Hindlimb muscle (tissue), 1 donor: ENCODE results near the gene ZNF77. TPM values are rescaled to one million over a fixed set of nuclear protein-coding genes. Genes with fewer than 3 reads are reported as not detected.
"Not testable (repeated sequence)": the region's sequence is repeated elsewhere in the genome, so short reads cannot be mapped to it uniquely, and the experiment has no call there.

Experiments used
- DNase-seq: peaks from one replicate; pipeline ENCODE4 v3.0.0-alpha.2; 2013
- polyA plus RNA-seq: library from polyadenylated mRNA; unstranded; fragments of 120-200 nt; gene quantifications from one replicate; pipeline ENCODE4 v1.2.1, GENCODE V29; 2013; ENCODE audit not compliant: insufficient read length

ZNF77 gene
- polyA plus RNA-seq, 1 donor, result 4.0 TPM

DNA sequence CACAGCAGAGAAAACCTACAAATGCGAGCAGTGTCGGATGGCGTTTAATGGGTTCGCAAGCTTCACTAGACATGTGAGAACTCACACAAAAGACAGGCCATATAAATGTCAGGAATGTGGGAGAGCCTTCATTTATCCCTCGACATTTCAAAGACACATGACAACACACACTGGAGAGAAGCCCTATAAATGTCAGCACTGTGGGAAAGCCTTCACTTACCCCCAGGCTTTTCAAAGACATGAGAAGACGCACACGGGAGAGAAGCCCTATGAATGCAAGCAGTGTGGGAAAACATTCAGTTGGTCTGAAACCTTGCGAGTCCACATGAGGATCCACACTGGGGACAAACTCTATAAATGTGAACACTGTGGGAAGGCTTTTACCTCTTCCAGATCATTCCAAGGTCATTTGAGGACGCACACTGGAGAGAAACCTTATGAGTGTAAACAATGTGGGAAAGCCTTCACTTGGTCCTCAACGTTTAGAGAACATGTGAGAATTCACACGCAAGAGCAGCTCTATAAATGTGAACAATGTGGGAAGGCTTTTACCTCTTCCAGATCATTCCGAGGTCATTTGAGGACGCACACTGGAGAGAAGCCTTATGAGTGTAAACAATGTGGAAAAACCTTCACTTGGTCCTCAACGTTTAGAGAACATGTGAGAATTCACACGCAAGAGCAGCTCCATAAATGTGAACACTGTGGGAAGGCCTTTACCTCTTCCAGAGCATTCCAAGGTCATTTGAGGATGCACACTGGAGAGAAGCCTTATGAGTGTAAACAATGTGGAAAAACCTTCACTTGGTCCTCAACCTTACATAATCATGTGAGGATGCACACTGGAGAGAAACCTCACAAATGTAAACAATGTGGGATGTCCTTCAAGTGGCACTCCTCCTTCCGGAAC, 27.2 kb downstream of the ZNF77 start:
- DNase-seq, result no peak

DNA sequence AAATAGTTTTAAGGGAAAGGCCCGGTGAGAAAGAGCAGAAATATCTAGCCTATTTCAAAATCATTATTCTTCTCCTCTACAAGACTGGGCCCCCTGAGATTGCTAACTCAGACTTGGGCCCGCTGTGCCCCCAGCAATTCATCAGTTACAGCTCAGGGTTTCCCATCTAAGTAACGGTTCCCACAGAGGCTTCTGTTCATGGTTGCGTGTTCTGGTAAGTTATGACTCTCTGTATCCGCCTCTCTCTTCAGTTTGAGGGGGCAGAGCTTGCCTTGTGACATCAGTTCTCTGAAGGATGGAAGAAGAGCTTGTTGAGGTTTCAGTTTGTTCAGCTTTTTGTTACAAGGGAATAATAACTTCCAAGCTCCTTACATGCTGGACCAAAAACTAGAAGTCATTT, 32.5 kb downstream of the ZNF77 start:
- DNase-seq, result no peak

GRCh38 chr19:2906631-2907195, 38.1 kb downstream of the ZNF77 start:
- DNase-seq, result no peak

DNA sequence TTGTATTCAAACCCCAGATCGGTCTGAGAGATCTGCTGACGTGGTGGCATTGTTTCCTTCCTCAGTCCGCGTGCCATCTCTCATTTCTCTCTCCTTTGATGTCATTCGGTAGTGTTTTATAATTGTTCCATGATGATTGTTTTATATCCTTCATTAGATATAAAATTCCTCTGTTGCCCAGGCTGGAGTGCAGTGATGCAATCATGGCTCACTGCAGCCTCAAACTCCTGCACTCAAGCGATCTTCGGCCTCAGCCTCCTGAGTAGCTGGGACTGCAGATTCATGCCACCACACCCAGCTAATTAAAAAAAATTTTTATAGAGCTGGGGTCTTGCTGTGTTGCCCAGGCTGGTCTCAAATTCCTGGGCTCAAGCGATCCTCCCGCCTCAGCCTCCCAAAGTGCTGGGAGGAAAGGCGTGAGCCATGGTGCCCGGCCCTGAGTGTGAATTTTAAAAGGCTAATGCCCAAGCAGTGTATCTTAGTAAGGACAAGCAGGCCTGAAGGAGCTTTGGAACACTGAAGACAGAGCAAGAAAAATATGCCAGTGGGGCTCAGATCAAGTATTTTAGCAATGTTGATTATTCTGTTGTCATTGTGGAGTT, 38.8 kb downstream of the ZNF77 start:
- no peak for DNase-seq

- not testable (repeated sequence) for DNase-seq
Observed at GRCh38 chr19:2903326-2903725, 41.4 kb downstream of the ZNF77 start.

- DNase-seq, result no peak
Observed at GRCh38 chr19:2902590-2903218, 42.1 kb downstream of the ZNF77 start.

GRCh38 chr19:2900296-2901252, 44.2 kb downstream of the ZNF77 start, which contains the start of gene ZNF57:
ZNF57 (plus strand) TSS chr19:2900928; CDS start chr19:2901046, 118 bp downstream.
- peak; percentile 99 for DNase-seq

GRCh38 chr19:2896694-2897093, 48.1 kb downstream of the ZNF77 start:
- DNase-seq, result no peak

- DNase-seq, result not testable (repeated sequence)
Observed at GRCh38 chr19:2890531-2890930, 54.2 kb downstream of the ZNF77 start.

GRCh38 chr19:2888731-2889224, 56.0 kb downstream of the ZNF77 start:
- DNase-seq, result no peak

- DNase-seq, result peak; percentile 47
Observed at GRCh38 chr19:2887391-2887914, 57.3 kb downstream of the ZNF77 start.

DNA sequence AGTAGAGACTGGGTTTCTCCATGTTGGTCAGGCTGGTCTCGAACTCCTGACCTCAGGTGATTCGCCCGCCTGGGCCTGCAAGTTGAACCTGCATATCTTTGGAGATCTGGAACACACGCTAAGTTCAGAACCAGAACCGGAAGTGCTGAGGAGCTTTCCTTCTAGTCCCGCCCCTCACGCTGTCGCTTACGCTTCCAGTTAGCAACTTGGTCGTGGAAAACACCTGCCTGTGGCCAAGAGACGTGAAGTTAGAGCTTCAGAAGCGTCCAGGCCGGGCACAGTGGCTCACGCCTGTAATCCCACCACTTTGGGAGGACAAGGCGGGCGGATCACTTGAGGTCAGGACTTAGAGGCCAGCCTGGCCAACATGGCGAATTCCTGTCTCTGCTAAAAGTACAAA, 59.0 kb downstream of the ZNF77 start:
- DNase-seq, result no peak

GRCh38 chr19:2883686-2884439, 60.9 kb downstream of the ZNF77 start:
- no peak for DNase-seq

Other genes starting within 250 kb of the ZNF77 start
- gene GNG7, start 242.3 kb downstream of the ZNF77 start, polyA plus RNA-seq, result 2.4 TPM
- gene DIRAS1, start 223.6 kb downstream of the ZNF77 start, polyA plus RNA-seq, result 1.3 TPM
- 14.8 TPM for gene SLC39A3, start 205.0 kb downstream of the ZNF77 start, polyA plus RNA-seq
- 105 TPM for gene SGTA, start 161.7 kb downstream of the ZNF77 start, polyA plus RNA-seq
- gene THOP1, start 159.5 kb downstream of the ZNF77 start, polyA plus RNA-seq, result 54.2 TPM
- gene ZNF554, start 125.1 kb downstream of the ZNF77 start, polyA plus RNA-seq, result 7.2 TPM
- 13.3 TPM for gene ZNF555, start 103.5 kb downstream of the ZNF77 start, polyA plus RNA-seq
- gene ZNF556, start 77.6 kb downstream of the ZNF77 start, polyA plus RNA-seq, result 45.1 TPM
- 3.2 TPM for gene ZNF57, start 44.0 kb downstream of the ZNF77 start, polyA plus RNA-seq
- 0.74 TPM for gene TLE6, start 32.6 kb upstream of the ZNF77 start, polyA plus RNA-seq
- gene TLE2, start 84.3 kb upstream of the ZNF77 start, polyA plus RNA-seq, result 30.8 TPM
- gene TLE5, start 117.5 kb upstream of the ZNF77 start, polyA plus RNA-seq, result 691 TPM
- 66.2 TPM for gene GNA11, start 149.4 kb upstream of the ZNF77 start, polyA plus RNA-seq
- 2.6 TPM for gene GNA15, start 191.1 kb upstream of the ZNF77 start, polyA plus RNA-seq
- 0.34 TPM for gene S1PR4, start 233.8 kb upstream of the ZNF77 start, polyA plus RNA-seq
- gene NCLN, start 241.0 kb upstream of the ZNF77 start, polyA plus RNA-seq, result 35.9 TPM